Measurements from ENCODE around the gene SND1.

SND1 gene

GRCh38 chr7:127810113-127810512 is 158.1 kb downstream of the SND1 start:
- Histone ChIP-seq H3F3A (ENCODE audit: insufficient read depth, low read length) (0 out of 2 replicates have a peak, but pooled peaks cover 3% of the 10 kb centered on the region), H3K27me3 (replicated peaks; ENCODE audit: insufficient read depth, low read length) (no peaks in the 10 kb centered on the region), H3K9me3 (replicated peaks; ENCODE audit: insufficient read depth, low read length) (no peaks in the 10 kb centered on the region), H2AFZ (ENCODE audit: low read length) (no peak overlapping the region), H3K9me2 (replicated peaks; ENCODE audit: insufficient read depth, low read length) (no peaks in the 10 kb centered on the region), H3K4me3 (ENCODE audit: low read length) (no peak overlapping the region), H3K4me2 (ENCODE audit: low read depth, low read length) (no peak overlapping the region), H3K36me3 (replicated peaks; ENCODE audit: insufficient read depth, low read length) (peaks cover 14% of the 10 kb centered on the region), H3K9ac (ENCODE audit: low read length) (no peak overlapping the region), H3K79me2 (ENCODE audit: low read length) (peaks cover 100% of the 10 kb centered on the region), H4K20me1 (ENCODE audit: insufficient read depth, low read length) (peaks cover 57% of the 10 kb centered on the region), H3K4me1 (ENCODE audit: low read length) (0 out of 2 replicates have a peak, but pooled peaks cover 7% of the 10 kb centered on the region), H3K27ac (ENCODE audit: low read length) (no peak overlapping the region)
- no peak for DNase-seq
- TF ChIP-seq EZH2phosphoT487 (IDR thresholded peaks at IDR 0.05; ENCODE audit: low read length) (no peak), CTCF (IDR thresholded peaks at IDR 0.05; ENCODE audit: low read length) (no peak), EZH2 (optimal IDR thresholded peaks at IDR 0.05; ENCODE audit: low read depth, low read length) (no peak)

GRCh38 chr7:127810696-127811660 is 159.0 kb downstream of the SND1 start:
- Histone ChIP-seq H3K9ac (ENCODE audit: low read length) (no peak overlapping the region), H3K9me2 (replicated peaks; ENCODE audit: insufficient read depth, low read length) (no peaks in the 10 kb centered on the region), H4K20me1 (ENCODE audit: insufficient read depth, low read length) (peaks cover 59% of the 10 kb centered on the region; the same call in 1 of the 2 replicates), H3F3A (ENCODE audit: insufficient read depth, low read length) (no peaks in the 10 kb centered on the region), H3K27me3 (replicated peaks; ENCODE audit: insufficient read depth, low read length) (no peaks in the 10 kb centered on the region), H3K36me3 (replicated peaks; ENCODE audit: insufficient read depth, low read length) (peaks cover 14% of the 10 kb centered on the region), H3K4me1 (ENCODE audit: low read length) (0 out of 2 replicates have a peak, but pooled peaks cover 7% of the 10 kb centered on the region), H3K9me3 (replicated peaks; ENCODE audit: insufficient read depth, low read length) (no peaks in the 10 kb centered on the region), H2AFZ (ENCODE audit: low read length) (no peak overlapping the region), H3K4me2 (ENCODE audit: low read depth, low read length) (no peak overlapping the region), H3K27ac (ENCODE audit: low read length) (no peak overlapping the region), H3K79me2 (ENCODE audit: low read length) (peaks cover 100% of the 10 kb centered on the region), H3K4me3 (ENCODE audit: low read length) (no peak overlapping the region)
- DNase-seq: no peak
- TF ChIP-seq CTCF (IDR thresholded peaks at IDR 0.05; ENCODE audit: low read length): no peak
- no peak for TF ChIP-seq EZH2 (optimal IDR thresholded peaks at IDR 0.05; ENCODE audit: low read depth, low read length)
- TF ChIP-seq EZH2phosphoT487 (IDR thresholded peaks at IDR 0.05; ENCODE audit: low read length): no peak

GRCh38 chr7:127812540-127812939 is 160.5 kb downstream of the SND1 start:
- H4K20me1 ChIP-seq (ENCODE audit: insufficient read depth, low read length): peaks cover 63% of the 10 kb centered on the region; the same call in 1 of the 2 replicates
- no peak for DNase-seq
- H3K4me3 ChIP-seq (ENCODE audit: low read length): no peak overlapping the region
- H3K79me2 ChIP-seq (ENCODE audit: low read length): peaks cover 100% of the 10 kb centered on the region
- no peak overlapping the region for H3K4me2 ChIP-seq (ENCODE audit: low read depth, low read length)
- 0 out of 2 replicates have a peak, but pooled peaks cover 7% of the 10 kb centered on the region for H3K4me1 ChIP-seq (ENCODE audit: low read length)
- no peaks in the 10 kb centered on the region for H3K9me3 ChIP-seq (replicated peaks; ENCODE audit: insufficient read depth, low read length)
- no peak overlapping the region for H2AFZ ChIP-seq (ENCODE audit: low read length)
- H3K27ac ChIP-seq (ENCODE audit: low read length): no peak overlapping the region
- no peaks in the 10 kb centered on the region for H3K27me3 ChIP-seq (replicated peaks; ENCODE audit: insufficient read depth, low read length)
- no peaks in the 10 kb centered on the region for H3K9me2 ChIP-seq (replicated peaks; ENCODE audit: insufficient read depth, low read length)
- no peaks in the 10 kb centered on the region for H3F3A ChIP-seq (ENCODE audit: insufficient read depth, low read length)
- H3K36me3 ChIP-seq (replicated peaks; ENCODE audit: insufficient read depth, low read length): peaks cover 14% of the 10 kb centered on the region
- no peak overlapping the region for H3K9ac ChIP-seq (ENCODE audit: low read length)
- TF ChIP-seq CTCF (IDR thresholded peaks at IDR 0.05; ENCODE audit: low read length): no peak
- TF ChIP-seq EZH2phosphoT487 (IDR thresholded peaks at IDR 0.05; ENCODE audit: low read length): no peak
- no peak for TF ChIP-seq EZH2 (optimal IDR thresholded peaks at IDR 0.05; ENCODE audit: low read depth, low read length)

Data from MM.1S (cell line).